ENCODE measurements around the gene MAGI2. TPM values are rescaled to one million over a fixed set of nuclear protein-coding genes. Genes with fewer than 3 reads are reported as not detected.
A peak's percentile ranks its signal among the peaks of the same experiment; 100 is the strongest.

MAGI2 gene
- polyA plus RNA-seq, 4 donors: 0.22 to 2.1 (median 1.5) TPM

DNA sequence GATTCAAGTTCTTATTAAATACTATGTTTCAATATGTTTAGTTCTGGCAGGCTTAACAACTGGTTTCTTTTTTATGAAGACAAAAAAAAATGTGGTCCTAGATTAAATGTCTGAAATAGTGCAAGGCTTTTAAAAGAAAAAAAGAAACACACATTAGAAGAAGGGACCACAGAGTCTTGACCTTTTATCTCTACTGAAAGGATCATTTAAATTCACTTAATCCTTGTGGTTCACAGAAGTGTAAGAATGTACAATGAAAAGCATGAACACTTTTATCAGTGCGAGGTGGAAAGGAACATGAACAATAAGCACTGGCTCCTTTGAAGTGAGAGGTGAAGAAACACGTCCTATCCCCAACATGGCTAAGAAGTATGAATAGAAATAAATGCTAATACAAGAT lies 765.1 kb downstream of the MAGI2 start:
- no peak overlapping the region for H3K27ac ChIP-seq (ENCODE audit: low read depth in 1 of 3, low read length in 2 of 3)
- FAIRE-seq: peak; percentile 26
- H3K4me3 ChIP-seq (ENCODE audit: low read depth in 1 of 3, low read length in 3 of 3): no peak overlapping the region
- no peak for DNase-seq
- H3K36me3 ChIP-seq (ENCODE audit: control insufficient read depth in 3 of 3, insufficient read depth in 2 of 3, low read depth in 1 of 3, low read length in 3 of 3): no peaks in the 10 kb centered on the region
- H3K27me3 ChIP-seq (ENCODE audit: control insufficient read depth in 3 of 3, insufficient read depth in 3 of 3, low read length in 3 of 3): no peaks in the 10 kb centered on the region
- H3K4me1 ChIP-seq (ENCODE audit: control insufficient read depth in 3 of 3, insufficient read depth in 2 of 3, low read depth in 1 of 3, low read length in 2 of 3): no peaks in the 10 kb centered on the region
- 51 to 79% (median 72%) methylated on average over 2 of the region's 2 CpGs for WGBS, 3 donors
- H3K9me3 ChIP-seq (ENCODE audit: control insufficient read depth in 2 of 2, insufficient read depth in 1 of 2, low read depth in 1 of 2, low read length in 1 of 2): no peaks in the 10 kb centered on the region

DNA sequence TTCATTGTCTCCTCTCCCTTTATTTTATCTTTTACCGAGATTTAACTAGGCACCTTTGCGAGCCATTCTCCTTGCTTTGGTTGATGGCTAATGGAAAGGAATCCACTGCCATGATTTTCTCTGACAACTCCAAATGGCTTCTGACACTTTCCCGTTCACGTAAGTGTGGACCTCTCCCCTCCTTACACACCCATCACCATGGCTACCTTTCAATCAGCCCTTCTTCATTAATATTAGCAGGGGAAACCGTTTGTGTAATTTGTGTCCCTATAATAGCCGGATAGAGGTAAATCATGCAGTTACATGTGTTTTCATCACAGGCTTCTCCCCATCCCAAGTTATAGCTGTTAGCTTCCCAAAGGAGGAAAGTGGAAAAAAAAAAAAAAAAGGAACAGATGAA lies 767.3 kb downstream of the MAGI2 start:
- Histone ChIP-seq H3K9me3 (ENCODE audit: control insufficient read depth in 2 of 2, insufficient read depth in 1 of 2, low read depth in 1 of 2, low read length in 1 of 2) (no peaks in the 10 kb centered on the region), H3K27ac (ENCODE audit: low read depth in 1 of 3, low read length in 2 of 3) (no peak overlapping the region), H3K4me1 (ENCODE audit: control insufficient read depth in 3 of 3, insufficient read depth in 2 of 3, low read depth in 1 of 3, low read length in 2 of 3) (no peaks in the 10 kb centered on the region), H3K27me3 (ENCODE audit: control insufficient read depth in 3 of 3, insufficient read depth in 3 of 3, low read length in 3 of 3) (no peaks in the 10 kb centered on the region), H3K36me3 (ENCODE audit: control insufficient read depth in 3 of 3, insufficient read depth in 2 of 3, low read depth in 1 of 3, low read length in 3 of 3) (no peaks in the 10 kb centered on the region), H3K4me3 (ENCODE audit: low read depth in 1 of 3, low read length in 3 of 3) (no peak overlapping the region)
- WGBS, 3 donors: 61 to 74% (median 69%) methylated on average over 6 of the region's 6 CpGs
- FAIRE-seq (no peak), DNase-seq (no peak)

- no peak for FAIRE-seq
- H3K27ac ChIP-seq (ENCODE audit: low read depth in 1 of 3, low read length in 2 of 3): no peak overlapping the region
Measured at GRCh38 chr7:78684201-78684600, 769.3 kb downstream of the MAGI2 start.

GRCh38 chr7:78683566-78683965 lies 769.9 kb downstream of the MAGI2 start:
- WGBS, 3 donors: 24 to 41% (median 32%) methylated on average over 1 of the region's 1 CpG
- no peaks in the 10 kb centered on the region for H3K27me3 ChIP-seq (ENCODE audit: control insufficient read depth in 3 of 3, insufficient read depth in 3 of 3, low read length in 3 of 3)
- H3K4me1 ChIP-seq (ENCODE audit: control insufficient read depth in 3 of 3, insufficient read depth in 2 of 3, low read depth in 1 of 3, low read length in 2 of 3): no peaks in the 10 kb centered on the region
- no peak overlapping the region for H3K4me3 ChIP-seq (ENCODE audit: low read depth in 1 of 3, low read length in 3 of 3)
- FAIRE-seq: no peak
- no peak for DNase-seq
- no peaks in the 10 kb centered on the region for H3K9me3 ChIP-seq (ENCODE audit: control insufficient read depth in 2 of 2, insufficient read depth in 1 of 2, low read depth in 1 of 2, low read length in 1 of 2)
- no peaks in the 10 kb centered on the region for H3K36me3 ChIP-seq (ENCODE audit: control insufficient read depth in 3 of 3, insufficient read depth in 2 of 3, low read depth in 1 of 3, low read length in 3 of 3)
- H3K27ac ChIP-seq (ENCODE audit: low read depth in 1 of 3, low read length in 2 of 3): no peak overlapping the region

More at GRCh38 chr7:78684201-78684600, 769.3 kb downstream of the MAGI2 start:
- H3K4me3 ChIP-seq (ENCODE audit: low read depth in 1 of 3, low read length in 3 of 3): no peak overlapping the region
- DNase-seq: no peak
- no peaks in the 10 kb centered on the region for H3K9me3 ChIP-seq (ENCODE audit: control insufficient read depth in 2 of 2, insufficient read depth in 1 of 2, low read depth in 1 of 2, low read length in 1 of 2)
- 48 to 51% (median 48%) methylated on average over 1 of the region's 1 CpG for WGBS, 3 donors
- no peaks in the 10 kb centered on the region for H3K36me3 ChIP-seq (ENCODE audit: control insufficient read depth in 3 of 3, insufficient read depth in 2 of 3, low read depth in 1 of 3, low read length in 3 of 3)
- no peaks in the 10 kb centered on the region for H3K4me1 ChIP-seq (ENCODE audit: control insufficient read depth in 3 of 3, insufficient read depth in 2 of 3, low read depth in 1 of 3, low read length in 2 of 3)
- H3K27me3 ChIP-seq (ENCODE audit: control insufficient read depth in 3 of 3, insufficient read depth in 3 of 3, low read length in 3 of 3): no peaks in the 10 kb centered on the region

GRCh38 chr7:78679112-78679876 lies 774.2 kb downstream of the MAGI2 start:
- no peak for DNase-seq
- WGBS, 3 donors: 75 to 80% (median 80%) methylated on average over 6 of the region's 6 CpGs

GRCh38 chr7:78677391-78677790 lies 776.1 kb downstream of the MAGI2 start:
- Histone ChIP-seq H3K4me3 (ENCODE audit: low read depth in 1 of 3, low read length in 3 of 3) (no peak overlapping the region), H3K27ac (ENCODE audit: low read depth in 1 of 3, low read length in 2 of 3) (no peak overlapping the region), H3K9me3 (ENCODE audit: control insufficient read depth in 2 of 2, insufficient read depth in 1 of 2, low read depth in 1 of 2, low read length in 1 of 2) (no peaks in the 10 kb centered on the region), H3K27me3 (ENCODE audit: control insufficient read depth in 3 of 3, insufficient read depth in 3 of 3, low read length in 3 of 3) (no peaks in the 10 kb centered on the region), H3K4me1 (ENCODE audit: control insufficient read depth in 3 of 3, insufficient read depth in 2 of 3, low read depth in 1 of 3, low read length in 2 of 3) (no peaks in the 10 kb centered on the region), H3K36me3 (ENCODE audit: control insufficient read depth in 3 of 3, insufficient read depth in 2 of 3, low read depth in 1 of 3, low read length in 3 of 3) (no peaks in the 10 kb centered on the region)
- 82 to 87% (median 86%) methylated on average over 2 of the region's 2 CpGs for WGBS, 3 donors
- FAIRE-seq (peak; percentile 30), DNase-seq (no peak)

More at GRCh38 chr7:78679112-78679876, 774.2 kb downstream of the MAGI2 start:
- no peak for FAIRE-seq
- Histone ChIP-seq H3K27ac (ENCODE audit: low read depth in 1 of 3, low read length in 2 of 3) (no peak overlapping the region), H3K9me3 (ENCODE audit: control insufficient read depth in 2 of 2, insufficient read depth in 1 of 2, low read depth in 1 of 2, low read length in 1 of 2) (no peaks in the 10 kb centered on the region), H3K4me1 (ENCODE audit: control insufficient read depth in 3 of 3, insufficient read depth in 2 of 3, low read depth in 1 of 3, low read length in 2 of 3) (no peaks in the 10 kb centered on the region), H3K36me3 (ENCODE audit: control insufficient read depth in 3 of 3, insufficient read depth in 2 of 3, low read depth in 1 of 3, low read length in 3 of 3) (no peaks in the 10 kb centered on the region), H3K27me3 (ENCODE audit: control insufficient read depth in 3 of 3, insufficient read depth in 3 of 3, low read length in 3 of 3) (no peaks in the 10 kb centered on the region), H3K4me3 (ENCODE audit: low read depth in 1 of 3, low read length in 3 of 3) (no peak overlapping the region)

GRCh38 chr7:78675511-78675910 lies 778.0 kb downstream of the MAGI2 start:
- no peak overlapping the region for H3K27ac ChIP-seq (ENCODE audit: low read depth in 1 of 3, low read length in 2 of 3)
- no peaks in the 10 kb centered on the region for H3K9me3 ChIP-seq (ENCODE audit: control insufficient read depth in 2 of 2, insufficient read depth in 1 of 2, low read depth in 1 of 2, low read length in 1 of 2)
- H3K4me3 ChIP-seq (ENCODE audit: low read depth in 1 of 3, low read length in 3 of 3): no peak overlapping the region
- 66 to 83% (median 76%) methylated on average over 3 of the region's 3 CpGs for WGBS, 3 donors
- H3K4me1 ChIP-seq (ENCODE audit: control insufficient read depth in 3 of 3, insufficient read depth in 2 of 3, low read depth in 1 of 3, low read length in 2 of 3): no peaks in the 10 kb centered on the region
- H3K27me3 ChIP-seq (ENCODE audit: control insufficient read depth in 3 of 3, insufficient read depth in 3 of 3, low read length in 3 of 3): no peaks in the 10 kb centered on the region
- H3K36me3 ChIP-seq (ENCODE audit: control insufficient read depth in 3 of 3, insufficient read depth in 2 of 3, low read depth in 1 of 3, low read length in 3 of 3): no peaks in the 10 kb centered on the region
- DNase-seq (no peak), FAIRE-seq (no peak)

- no peaks in the 10 kb centered on the region for H3K36me3 ChIP-seq (ENCODE audit: control insufficient read depth in 3 of 3, insufficient read depth in 2 of 3, low read depth in 1 of 3, low read length in 3 of 3)
Measured at GRCh38 chr7:78673272-78673671, 780.2 kb downstream of the MAGI2 start.

GRCh38 chr7:78662939-78663338 lies 790.5 kb downstream of the MAGI2 start:
- H3K4me3 ChIP-seq (ENCODE audit: low read depth in 1 of 3, low read length in 3 of 3): no peak overlapping the region
- H3K9me3 ChIP-seq (ENCODE audit: control insufficient read depth in 2 of 2, insufficient read depth in 1 of 2, low read depth in 1 of 2, low read length in 1 of 2): no peaks in the 10 kb centered on the region
- 87 to 93% (median 93%) methylated on average over 4 of the region's 4 CpGs for WGBS, 3 donors
- DNase-seq (no peak), FAIRE-seq (no peak)
- H3K36me3 ChIP-seq (ENCODE audit: control insufficient read depth in 3 of 3, insufficient read depth in 2 of 3, low read depth in 1 of 3, low read length in 3 of 3): no peaks in the 10 kb centered on the region
- no peaks in the 10 kb centered on the region for H3K4me1 ChIP-seq (ENCODE audit: control insufficient read depth in 3 of 3, insufficient read depth in 2 of 3, low read depth in 1 of 3, low read length in 2 of 3)
- H3K27ac ChIP-seq (ENCODE audit: low read depth in 1 of 3, low read length in 2 of 3): no peak overlapping the region
- no peaks in the 10 kb centered on the region for H3K27me3 ChIP-seq (ENCODE audit: control insufficient read depth in 3 of 3, insufficient read depth in 3 of 3, low read length in 3 of 3)

More at GRCh38 chr7:78673272-78673671, 780.2 kb downstream of the MAGI2 start:
- DNase-seq: no peak
- no peaks in the 10 kb centered on the region for H3K4me1 ChIP-seq (ENCODE audit: control insufficient read depth in 3 of 3, insufficient read depth in 2 of 3, low read depth in 1 of 3, low read length in 2 of 3)
- no peak for FAIRE-seq
- no peak overlapping the region for H3K27ac ChIP-seq (ENCODE audit: low read depth in 1 of 3, low read length in 2 of 3)
- H3K27me3 ChIP-seq (ENCODE audit: control insufficient read depth in 3 of 3, insufficient read depth in 3 of 3, low read length in 3 of 3): no peaks in the 10 kb centered on the region
- no peak overlapping the region for H3K4me3 ChIP-seq (ENCODE audit: low read depth in 1 of 3, low read length in 3 of 3)
- no peaks in the 10 kb centered on the region for H3K9me3 ChIP-seq (ENCODE audit: control insufficient read depth in 2 of 2, insufficient read depth in 1 of 2, low read depth in 1 of 2, low read length in 1 of 2)
